Kidney epithelial cell (primary cell): ENCODE results near the gene PCBD2. TPM values are rescaled to one million over a fixed set of nuclear protein-coding genes. Genes with fewer than 3 reads are reported as not detected.
"Not testable (repeated sequence)": the region's sequence is repeated elsewhere in the genome, so short reads cannot be mapped to it uniquely, and the experiment has no call there.

ENCODE experiments used
- DNase-seq: peaks from one replicate; pipeline ENCODE4 v3.0.0-alpha.2; 2010; ENCODE audit warnings: low read depth
- H3K27me3 ChIP-seq: 2 replicates; pipeline ENCODE4 v1.6.0; 2011; ENCODE audit warnings: low read length; ENCODE audit not compliant: control insufficient read depth, insufficient read depth
- H3K36me3 ChIP-seq: 2 replicates; pipeline ENCODE4 v1.5.1; 2011; ENCODE audit warnings: low read length; ENCODE audit not compliant: control insufficient read depth, insufficient read depth
- H3K4me3 ChIP-seq: 2 replicates; pipeline ENCODE4 v1.5.1; 2011; ENCODE audit warnings: low read depth, mild to moderate bottlenecking, control low read depth, low read length
- total RNA-seq: library from RNA; depleted of rRNA; stranded (reverse); fragments of >200 nt; gene quantifications from 2 replicates; pipeline ENCODE4 v1.2.3, GENCODE V29; 2015
- TF ChIP-seq, protein P1 (sequence below): IDR thresholded peaks from 2 replicates; pipeline ENCODE4 v1.5.1; 2011; ENCODE audit warnings: mild to moderate bottlenecking, moderate library complexity, low read length, control low read depth, inconsistent platforms; ENCODE audit not compliant: insufficient read depth, poor library complexity, severe bottlenecking

Gene PCBD2
- total RNA-seq, 1 donor from 2014 or later: 12.0 TPM

- no peaks in the 10 kb centered on the region for H3K36me3 ChIP-seq
- H3K4me3 ChIP-seq: no peak overlapping the region
- no peak for DNase-seq
- TF ChIP-seq, protein P1, sequence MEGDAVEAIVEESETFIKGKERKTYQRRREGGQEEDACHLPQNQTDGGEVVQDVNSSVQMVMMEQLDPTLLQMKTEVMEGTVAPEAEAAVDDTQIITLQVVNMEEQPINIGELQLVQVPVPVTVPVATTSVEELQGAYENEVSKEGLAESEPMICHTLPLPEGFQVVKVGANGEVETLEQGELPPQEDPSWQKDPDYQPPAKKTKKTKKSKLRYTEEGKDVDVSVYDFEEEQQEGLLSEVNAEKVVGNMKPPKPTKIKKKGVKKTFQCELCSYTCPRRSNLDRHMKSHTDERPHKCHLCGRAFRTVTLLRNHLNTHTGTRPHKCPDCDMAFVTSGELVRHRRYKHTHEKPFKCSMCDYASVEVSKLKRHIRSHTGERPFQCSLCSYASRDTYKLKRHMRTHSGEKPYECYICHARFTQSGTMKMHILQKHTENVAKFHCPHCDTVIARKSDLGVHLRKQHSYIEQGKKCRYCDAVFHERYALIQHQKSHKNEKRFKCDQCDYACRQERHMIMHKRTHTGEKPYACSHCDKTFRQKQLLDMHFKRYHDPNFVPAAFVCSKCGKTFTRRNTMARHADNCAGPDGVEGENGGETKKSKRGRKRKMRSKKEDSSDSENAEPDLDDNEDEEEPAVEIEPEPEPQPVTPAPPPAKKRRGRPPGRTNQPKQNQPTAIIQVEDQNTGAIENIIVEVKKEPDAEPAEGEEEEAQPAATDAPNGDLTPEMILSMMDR: no peak
- H3K27me3 ChIP-seq: no peaks in the 10 kb centered on the region
Observed at GRCh38 chr5:134982230-134982629, 77.3 kb downstream of the PCBD2 start.

- no peak overlapping the region for H3K4me3 ChIP-seq
- no peaks in the 10 kb centered on the region for H3K36me3 ChIP-seq
- H3K27me3 ChIP-seq: no peaks in the 10 kb centered on the region
- DNase-seq: no peak
- TF ChIP-seq, protein P1: no peak
Observed at GRCh38 chr5:134989266-134989830, 84.4 kb downstream of the PCBD2 start.

GRCh38 chr5:134990183-134990582 is 85.3 kb downstream of the PCBD2 start:
- H3K4me3 ChIP-seq, DNase-seq, H3K27me3 ChIP-seq, H3K36me3 ChIP-seq: not testable (repeated sequence)

GRCh38 chr5:134992148-134992547 is 87.2 kb downstream of the PCBD2 start:
- TF ChIP-seq, protein P1: no peak
- Histone ChIP-seq H3K4me3 (no peak overlapping the region), H3K27me3 (peaks cover 2% of the 10 kb centered on the region), H3K36me3 (no peaks in the 10 kb centered on the region)
- no peak for DNase-seq

DNA sequence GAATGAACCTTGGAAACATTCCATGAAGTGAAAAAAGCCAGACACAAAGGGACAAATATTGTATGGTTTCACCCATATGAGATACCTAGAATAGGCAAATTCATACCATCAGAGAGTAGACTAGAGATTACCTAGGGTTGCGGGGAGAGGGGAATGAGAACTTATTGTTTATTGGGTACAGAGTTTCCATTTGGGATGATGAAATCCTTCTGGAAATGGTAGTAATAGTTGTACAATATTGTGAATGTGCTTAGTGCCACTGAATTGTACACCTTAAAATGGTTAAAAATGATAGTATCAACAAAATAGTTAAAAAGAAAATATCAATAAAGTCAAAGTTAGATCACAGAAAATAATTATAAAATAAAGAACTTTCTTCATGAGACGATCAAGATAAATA is 88.2 kb downstream of the PCBD2 start:
- no peaks in the 10 kb centered on the region for H3K36me3 ChIP-seq
- DNase-seq: no peak
- H3K27me3 ChIP-seq: peaks cover 2% of the 10 kb centered on the region
- TF ChIP-seq, protein P1: no peak
- no peak overlapping the region for H3K4me3 ChIP-seq

- TF ChIP-seq, protein P1: no peak
- Histone ChIP-seq H3K27me3 (peaks cover 2% of the 10 kb centered on the region), H3K4me3 (no peak overlapping the region), H3K36me3 (no peaks in the 10 kb centered on the region)
- DNase-seq: no peak
Observed at GRCh38 chr5:134994560-134995156, 89.7 kb downstream of the PCBD2 start.
